Ishikawa (cell line): ENCODE results near the gene ANP32B.

ENCODE experiments used
- CEBPB ChIP-seq: IDR thresholded peaks from 2 replicates; pipeline ENCODE4 v1.6.1; 2012
- CREB1 ChIP-seq: IDR thresholded peaks from 2 replicates; pipeline ENCODE4 v1.6.1; 2012; ENCODE audit warnings: low read depth
- EGR1 ChIP-seq: IDR thresholded peaks from 2 replicates; pipeline ENCODE4 v1.6.1; 2012
- EP300 ChIP-seq: IDR thresholded peaks from 2 replicates; pipeline ENCODE4 v1.6.1; 2012; ENCODE audit warnings: borderline replicate concordance
- FOXM1 ChIP-seq: IDR thresholded peaks from 2 replicates; pipeline ENCODE4 v1.6.1; 2012; ENCODE audit warnings: low read depth, borderline replicate concordance
- NFIC ChIP-seq: IDR thresholded peaks from 2 replicates; pipeline ENCODE4 v1.6.1; 2012
- RAD21 ChIP-seq: IDR thresholded peaks from 2 replicates; pipeline ENCODE4 v1.6.1; 2012; ENCODE audit warnings: low read depth
- REST ChIP-seq: IDR thresholded peaks from 2 replicates; pipeline ENCODE4 v1.6.1; 2012; ENCODE audit warnings: low read depth, mild to moderate bottlenecking
- TAF1 ChIP-seq: IDR thresholded peaks from 2 replicates; pipeline ENCODE4 v1.6.1; 2012; ENCODE audit warnings: low read depth, mild to moderate bottlenecking
- TCF12 ChIP-seq: IDR thresholded peaks from 2 replicates; pipeline ENCODE4 v1.6.1; 2012; ENCODE audit warnings: low read depth
- TEAD4 ChIP-seq: IDR thresholded peaks from 2 replicates; pipeline ENCODE4 v1.6.1; 2012
- YY1 ChIP-seq: IDR thresholded peaks from 2 replicates; pipeline ENCODE4 v1.6.1; 2012; ENCODE audit warnings: low read depth
- ZBTB7A ChIP-seq: IDR thresholded peaks from 2 replicates; pipeline ENCODE4 v1.6.1; 2012; ENCODE audit warnings: low read depth
- TF ChIP-seq, protein P1 (sequence below): IDR thresholded peaks from 2 replicates; pipeline ENCODE4 v1.6.1; 2012
- TF ChIP-seq, protein P2 (sequence below): IDR thresholded peaks from 2 replicates; pipeline ENCODE4 v1.6.1; 2012

ANP32B gene

DNA sequence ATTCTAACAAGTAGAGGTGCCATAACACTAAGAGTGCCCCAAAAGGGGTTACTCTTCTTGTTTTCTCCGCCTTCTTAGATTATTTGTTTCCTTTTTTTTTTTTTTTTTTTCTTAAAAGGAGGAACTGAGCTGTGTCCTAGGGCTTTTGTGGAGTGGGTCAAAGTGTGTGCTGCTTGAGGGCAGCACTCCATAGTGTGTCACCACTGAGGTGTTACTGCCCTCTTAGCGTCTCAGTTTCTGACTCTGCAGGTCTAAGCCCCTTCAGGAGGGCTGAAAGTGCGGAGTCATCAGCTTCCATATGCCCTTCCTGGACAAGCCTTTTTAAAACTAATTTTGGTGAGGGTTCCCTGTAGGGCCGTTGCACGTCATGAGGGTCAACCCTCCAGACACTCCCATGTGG, 60.8 kb downstream of the ANP32B start:
- TF ChIP-seq, protein P1, sequence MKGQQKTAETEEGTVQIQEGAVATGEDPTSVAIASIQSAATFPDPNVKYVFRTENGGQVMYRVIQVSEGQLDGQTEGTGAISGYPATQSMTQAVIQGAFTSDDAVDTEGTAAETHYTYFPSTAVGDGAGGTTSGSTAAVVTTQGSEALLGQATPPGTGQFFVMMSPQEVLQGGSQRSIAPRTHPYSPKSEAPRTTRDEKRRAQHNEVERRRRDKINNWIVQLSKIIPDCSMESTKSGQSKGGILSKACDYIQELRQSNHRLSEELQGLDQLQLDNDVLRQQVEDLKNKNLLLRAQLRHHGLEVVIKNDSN = no peak
- TF ChIP-seq ZBTB7A = no peak
- no peak for TF ChIP-seq YY1
- TF ChIP-seq CREB1 = no peak
- no peak for TF ChIP-seq FOXM1
- TF ChIP-seq CEBPB = no peak
- no peak for TF ChIP-seq EGR1
- no peak for TF ChIP-seq EP300
- TF ChIP-seq TCF12 = no peak
- no peak for TF ChIP-seq TEAD4
- TF ChIP-seq TAF1 = no peak
- TF ChIP-seq, protein P2, sequence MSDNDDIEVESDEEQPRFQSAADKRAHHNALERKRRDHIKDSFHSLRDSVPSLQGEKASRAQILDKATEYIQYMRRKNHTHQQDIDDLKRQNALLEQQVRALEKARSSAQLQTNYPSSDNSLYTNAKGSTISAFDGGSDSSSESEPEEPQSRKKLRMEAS = no peak
- no peak for TF ChIP-seq REST
- TF ChIP-seq RAD21 = no peak

GRCh38 chr9:98045234-98046179, 62.4 kb downstream of the ANP32B start:
- no peak for TF ChIP-seq ZBTB7A
- TF ChIP-seq, protein P1 = no peak
- TF ChIP-seq TEAD4 = no peak
- TF ChIP-seq REST = no peak
- no peak for TF ChIP-seq CREB1
- TF ChIP-seq CEBPB = no peak
- TF ChIP-seq, protein P2 = no peak
- TF ChIP-seq FOXM1 = no peak
- no peak for TF ChIP-seq YY1

- TF ChIP-seq TCF12 = no peak
- TF ChIP-seq NFIC = no peak
- no peak for TF ChIP-seq FOXM1
- no peak for TF ChIP-seq CEBPB
- TF ChIP-seq, protein P2 = no peak
- TF ChIP-seq ZBTB7A = no peak
- no peak for TF ChIP-seq RAD21
- TF ChIP-seq, protein P1 = no peak
- no peak for TF ChIP-seq EP300
- TF ChIP-seq YY1 = no peak
- TF ChIP-seq REST = no peak
- no peak for TF ChIP-seq TAF1
- no peak for TF ChIP-seq EGR1
These were observed 63.0 kb downstream of the ANP32B start for GRCh38 chr9:98046180-98046543.

DNA sequence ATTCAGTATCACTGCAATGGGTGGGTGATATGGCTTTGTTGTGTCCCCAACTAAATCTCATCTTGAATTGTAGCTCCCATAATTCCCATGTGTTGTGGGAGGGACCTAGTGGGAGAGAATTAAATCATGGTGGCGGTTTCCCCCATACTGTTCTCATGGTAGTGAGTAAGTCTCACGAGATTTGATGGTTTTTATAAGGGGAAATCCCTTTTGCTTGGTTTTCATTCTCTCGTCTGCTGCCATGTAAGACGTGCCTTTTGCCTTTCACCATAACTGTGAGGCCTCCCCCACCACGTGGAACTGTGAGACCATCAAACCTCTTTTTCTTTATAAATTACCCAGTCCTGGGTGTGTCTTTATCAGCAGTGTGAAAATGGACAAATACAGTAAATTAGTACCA, 63.9 kb downstream of the ANP32B start:
- TF ChIP-seq TCF12 = no peak
- no peak for TF ChIP-seq CREB1
- TF ChIP-seq EP300 = no peak
- TF ChIP-seq, protein P2 = no peak
- no peak for TF ChIP-seq YY1
- no peak for TF ChIP-seq ZBTB7A
- TF ChIP-seq FOXM1 = no peak
- no peak for TF ChIP-seq TAF1
- TF ChIP-seq, protein P1 = no peak
- TF ChIP-seq EGR1 = no peak
- no peak for TF ChIP-seq REST
- no peak for TF ChIP-seq NFIC
- TF ChIP-seq CEBPB = no peak
- no peak for TF ChIP-seq TEAD4
